K562 (cell line): ENCODE data around the gene PLXNA3. TPM values are rescaled to one million over a fixed set of nuclear protein-coding genes. Genes with fewer than 3 reads are reported as not detected.
A peak's percentile ranks its signal among the peaks of the same experiment; 100 is the strongest.

ENCODE experiments used
- ASH1L ChIP-seq: fragments of 450-650 bp; IDR thresholded peaks from 2 replicates; pipeline ENCODE4 v1.6.1; 2018; ENCODE audit warnings: borderline replicate concordance, mild to moderate bottlenecking, low read depth; ENCODE audit not compliant: partially characterized antibody
- ATF1 ChIP-seq, 2 experiments: fragments of 450-650 bp in 1 of 2; IDR thresholded peaks; 2 replicates each; pipeline ENCODE4 v1.6.1; 2016; ENCODE audit warnings: missing compliant biosample characterization in 1 of 2, missing genetic modification characterization in 1 of 2
- BRD9 ChIP-seq: fragments of 450-650 bp; IDR thresholded peaks from 2 replicates; pipeline ENCODE4 v1.6.1; 2018; ENCODE audit warnings: low read depth; ENCODE audit not compliant: partially characterized antibody
- CHD1 ChIP-seq: fragments of 200-600 bp; sonication (generic); IDR thresholded peaks from one replicate; pipeline ENCODE4 v1.6.1; 2012; ENCODE audit warnings: mild to moderate bottlenecking, moderate library complexity, low read length, inconsistent platforms
- DIDO1 ChIP-seq: fragments of 450-650 bp; IDR thresholded peaks from 2 replicates; pipeline ENCODE4 v1.6.1; 2016; ENCODE audit warnings: low read depth, missing biosample characterization, missing genetic modification characterization
- ETV5 ChIP-seq: sonication (generic); formaldehyde crosslinking; IDR thresholded peaks from 2 replicates; pipeline ENCODE4 v1.4.0; 2020; ENCODE audit warnings: low read depth, mild to moderate bottlenecking, missing genetic modification reagents
- HMGN3 ChIP-seq: IDR thresholded peaks from 2 replicates; pipeline ENCODE4 v1.6.1; 2011; ENCODE audit warnings: borderline replicate concordance, low read depth, mild to moderate bottlenecking, mixed read lengths, low read length; ENCODE audit not compliant: insufficient read length; ENCODE audit errors: extremely low read depth
- IRF2 ChIP-seq: sonication (generic); formaldehyde crosslinking; IDR thresholded peaks from 2 replicates; pipeline ENCODE4 v1.8.1; 2022; ENCODE audit warnings: mild to moderate bottlenecking, missing genetic modification reagents
- LEF1 ChIP-seq: fragments of 450-650 bp; IDR thresholded peaks from 2 replicates; pipeline ENCODE4 v1.6.1; 2016; ENCODE audit warnings: mild to moderate bottlenecking
- MECOM ChIP-seq: fragments of 250-450 bp; sonication (Bioruptor Pico); IDR thresholded peaks from 2 replicates; pipeline ENCODE4 v1.8.0; 2022; ENCODE audit warnings: inconsistent platforms
- POLR2H ChIP-seq: IDR thresholded peaks from 2 replicates; pipeline ENCODE4 v1.6.1; 2016; ENCODE audit warnings: missing genetic modification characterization, low read depth, mild to moderate bottlenecking, control low read depth, missing compliant biosample characterization, moderate library complexity
- TEAD4 ChIP-seq, 2 experiments: sonication (generic) in 1 of 2; formaldehyde crosslinking in 1 of 2; IDR thresholded peaks; 2 replicates each; pipeline versions ENCODE4 v1.6.1 to v1.8.0; 2012 to 2022; ENCODE audit warnings: borderline replicate concordance in 1 of 2, inconsistent platforms in 1 of 2, low read length in 1 of 2, mild to moderate bottlenecking in 1 of 2, missing genetic modification reagents in 1 of 2
- YY1 ChIP-seq, 3 experiments: IDR thresholded peaks; 2 replicates each; pipeline ENCODE4 v1.6.1; 2011; ENCODE audit warnings: low read length in 2 of 3, mild to moderate bottlenecking in 2 of 3, moderate library complexity in 2 of 3, borderline replicate concordance in 1 of 3, control low read depth in 1 of 3, low read depth in 1 of 3; ENCODE audit not compliant: insufficient read depth in 3 of 3, insufficient replicate concordance in 2 of 3, control insufficient read depth in 1 of 3, insufficient read length in 1 of 3; ENCODE audit errors: extremely low read depth in 1 of 3
- ZNF76 ChIP-seq: fragments of 250-450 bp; sonication (Bioruptor Pico); IDR thresholded peaks from 2 replicates; pipeline ENCODE4 v1.4.0; 2020; ENCODE audit warnings: mild to moderate bottlenecking, moderate library complexity, borderline replicate concordance
- ZNF778 ChIP-seq: fragments of 450-650 bp; formaldehyde crosslinking; IDR thresholded peaks from 2 replicates; pipeline ENCODE4 v1.4.0; 2020; ENCODE audit warnings: mild to moderate bottlenecking, moderate library complexity
- polyA plus RNA-seq, 8 experiments: library from polyadenylated mRNA; depleted of rRNA in 4 of 8; stranded (reverse) in 5 of 8; unstranded in 3 of 8; fragments of >200 nt; fragmentation: Nextera tagmentation in 2 of 8; fragmentation: Illumina TruSeq in 1 of 8; extraction: Ambion mirVana in 2 of 8; extraction: Trizol in 1 of 8; gene quantifications; 2 replicates each; pipeline versions ENCODE4 v1.2.1 to v1.2.3, GENCODE V29; 2011 to 2014; ENCODE audit warnings: inconsistent platforms in 1 of 8, missing spikeins in 1 of 8
- total RNA-seq, 7 experiments: library from RNA; depleted of rRNA in 6 of 7; stranded (reverse); fragments of >200 nt in 6 of 7; fragmentation: Illumina TruSeq in 2 of 7; extraction: Trizol in 2 of 7; gene quantifications; 2 replicates each; pipeline versions ENCODE4 v1.2.1 to v1.2.3, GENCODE V29; 2011 to 2021; ENCODE audit warnings: low replicate concordance in 1 of 7
- TF ChIP-seq, protein P1 (sequence below): sonication (generic); formaldehyde crosslinking; IDR thresholded peaks from 2 replicates; pipeline ENCODE4 v1.4.0; 2020; ENCODE audit warnings: mild to moderate bottlenecking, missing genetic modification reagents
- TF ChIP-seq, protein P2 (sequence below): sonication (generic); formaldehyde crosslinking; IDR thresholded peaks from 2 replicates; pipeline ENCODE4 v1.8.0; 2023; ENCODE audit warnings: mild to moderate bottlenecking, missing genetic modification reagents
- TF ChIP-seq, protein P3 (sequence below): fragments of 250-450 bp; sonication (Bioruptor Pico); IDR thresholded peaks from 2 replicates; pipeline ENCODE4 v1.8.0; 2021; ENCODE audit warnings: moderate library complexity, mild to moderate bottlenecking, inconsistent platforms
- TF ChIP-seq, protein P4 (sequence below): fragments of 450-650 bp; conservative IDR thresholded peaks from 2 replicates; pipeline ENCODE4 v1.6.1; 2016; ENCODE audit warnings: missing genetic modification characterization, low read depth, mild to moderate bottlenecking, control low read depth, missing compliant biosample characterization

The PLXNA3 gene
- total and polyA plus RNA-seq, 9 of the 15 experiments (the other 6 are each of a cell fraction or from before 2014, with no cell fraction given), result 0.32 to 47.8 (median 7.5) TPM

DNA sequence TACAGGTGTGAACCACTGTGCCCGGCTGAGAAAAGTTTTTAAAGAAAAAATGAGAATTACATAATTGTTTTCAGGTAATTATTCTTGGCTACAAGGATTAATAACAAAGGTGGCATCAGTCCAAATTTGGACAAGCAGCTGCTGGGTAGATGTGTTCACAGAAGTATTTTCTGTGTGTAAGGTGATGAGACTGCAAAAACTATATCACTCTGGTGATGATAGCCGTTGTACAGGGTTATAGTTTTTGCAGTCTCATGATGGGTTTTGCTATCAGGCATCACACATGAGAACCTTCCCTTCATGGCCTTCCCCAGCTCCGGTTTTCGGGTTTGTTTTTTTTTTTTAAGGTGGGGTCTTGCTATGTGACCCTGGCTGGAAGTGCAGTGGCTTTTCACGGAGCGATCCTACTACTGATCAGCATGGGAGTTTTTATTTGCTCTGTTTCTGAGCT is 37.4 kb downstream of the PLXNA3 start (continued):
- TF ChIP-seq POLR2H (no peak), TEAD4 (IDR thresholded peaks at IDR 0.05; ENCODE audit: low read length) (peak; percentile 77), TEAD4 (CRISPR knock-in tag; IDR thresholded peaks at IDR 0.05; ENCODE audit: borderline replicate concordance) (no peak), YY1 (IDR thresholded peaks at IDR 0.05; ENCODE audit: borderline replicate concordance in 1 of 3, control insufficient read depth in 1 of 3, extremely low read depth in 1 of 3, insufficient read depth in 3 of 3, insufficient read length in 1 of 3, insufficient replicate concordance in 2 of 3, low read depth in 1 of 3, low read length in 2 of 3) (no peak), IRF2 (CRISPR knock-in tag) (no peak), HMGN3 (no peak), CHD1 (no peak), MECOM (0 out of 2 replicates have a peak, but pooled peaks have one; percentile 10), LEF1 (peak; percentile 59; the same call in 1 of the 2 replicates), ATF1 (CRISPR knock-in tag; IDR thresholded peaks at IDR 0.05) (no peak), ATF1 (tag; IDR thresholded peaks at IDR 0.05) (peak; percentile 53), ZNF778 (CRISPR knock-in tag) (no peak), ZNF76 (CRISPR knock-in tag) (no peak), ETV5 (CRISPR knock-in tag) (no peak), BRD9 (no peak), DIDO1 (tag) (no peak), ASH1L (no peak)
- TF ChIP-seq, protein P1, sequence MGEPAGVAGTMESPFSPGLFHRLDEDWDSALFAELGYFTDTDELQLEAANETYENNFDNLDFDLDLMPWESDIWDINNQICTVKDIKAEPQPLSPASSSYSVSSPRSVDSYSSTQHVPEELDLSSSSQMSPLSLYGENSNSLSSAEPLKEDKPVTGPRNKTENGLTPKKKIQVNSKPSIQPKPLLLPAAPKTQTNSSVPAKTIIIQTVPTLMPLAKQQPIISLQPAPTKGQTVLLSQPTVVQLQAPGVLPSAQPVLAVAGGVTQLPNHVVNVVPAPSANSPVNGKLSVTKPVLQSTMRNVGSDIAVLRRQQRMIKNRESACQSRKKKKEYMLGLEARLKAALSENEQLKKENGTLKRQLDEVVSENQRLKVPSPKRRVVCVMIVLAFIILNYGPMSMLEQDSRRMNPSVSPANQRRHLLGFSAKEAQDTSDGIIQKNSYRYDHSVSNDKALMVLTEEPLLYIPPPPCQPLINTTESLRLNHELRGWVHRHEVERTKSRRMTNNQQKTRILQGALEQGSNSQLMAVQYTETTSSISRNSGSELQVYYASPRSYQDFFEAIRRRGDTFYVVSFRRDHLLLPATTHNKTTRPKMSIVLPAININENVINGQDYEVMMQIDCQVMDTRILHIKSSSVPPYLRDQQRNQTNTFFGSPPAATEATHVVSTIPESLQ (CRISPR knock-in tag), result no peak
- TF ChIP-seq, protein P2, sequence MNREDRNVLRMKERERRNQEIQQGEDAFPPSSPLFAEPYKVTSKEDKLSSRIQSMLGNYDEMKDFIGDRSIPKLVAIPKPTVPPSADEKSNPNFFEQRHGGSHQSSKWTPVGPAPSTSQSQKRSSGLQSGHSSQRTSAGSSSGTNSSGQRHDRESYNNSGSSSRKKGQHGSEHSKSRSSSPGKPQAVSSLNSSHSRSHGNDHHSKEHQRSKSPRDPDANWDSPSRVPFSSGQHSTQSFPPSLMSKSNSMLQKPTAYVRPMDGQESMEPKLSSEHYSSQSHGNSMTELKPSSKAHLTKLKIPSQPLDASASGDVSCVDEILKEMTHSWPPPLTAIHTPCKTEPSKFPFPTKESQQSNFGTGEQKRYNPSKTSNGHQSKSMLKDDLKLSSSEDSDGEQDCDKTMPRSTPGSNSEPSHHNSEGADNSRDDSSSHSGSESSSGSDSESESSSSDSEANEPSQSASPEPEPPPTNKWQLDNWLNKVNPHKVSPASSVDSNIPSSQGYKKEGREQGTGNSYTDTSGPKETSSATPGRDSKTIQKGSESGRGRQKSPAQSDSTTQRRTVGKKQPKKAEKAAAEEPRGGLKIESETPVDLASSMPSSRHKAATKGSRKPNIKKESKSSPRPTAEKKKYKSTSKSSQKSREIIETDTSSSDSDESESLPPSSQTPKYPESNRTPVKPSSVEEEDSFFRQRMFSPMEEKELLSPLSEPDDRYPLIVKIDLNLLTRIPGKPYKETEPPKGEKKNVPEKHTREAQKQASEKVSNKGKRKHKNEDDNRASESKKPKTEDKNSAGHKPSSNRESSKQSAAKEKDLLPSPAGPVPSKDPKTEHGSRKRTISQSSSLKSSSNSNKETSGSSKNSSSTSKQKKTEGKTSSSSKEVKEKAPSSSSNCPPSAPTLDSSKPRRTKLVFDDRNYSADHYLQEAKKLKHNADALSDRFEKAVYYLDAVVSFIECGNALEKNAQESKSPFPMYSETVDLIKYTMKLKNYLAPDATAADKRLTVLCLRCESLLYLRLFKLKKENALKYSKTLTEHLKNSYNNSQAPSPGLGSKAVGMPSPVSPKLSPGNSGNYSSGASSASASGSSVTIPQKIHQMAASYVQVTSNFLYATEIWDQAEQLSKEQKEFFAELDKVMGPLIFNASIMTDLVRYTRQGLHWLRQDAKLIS, result no peak
- TF ChIP-seq, protein P3, sequence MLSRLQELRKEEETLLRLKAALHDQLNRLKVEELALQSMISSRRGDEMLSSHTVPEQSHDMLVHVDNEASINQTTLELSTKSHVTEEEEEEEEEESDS (CRISPR knock-in tag), result no peak
- TF ChIP-seq, protein P4, sequence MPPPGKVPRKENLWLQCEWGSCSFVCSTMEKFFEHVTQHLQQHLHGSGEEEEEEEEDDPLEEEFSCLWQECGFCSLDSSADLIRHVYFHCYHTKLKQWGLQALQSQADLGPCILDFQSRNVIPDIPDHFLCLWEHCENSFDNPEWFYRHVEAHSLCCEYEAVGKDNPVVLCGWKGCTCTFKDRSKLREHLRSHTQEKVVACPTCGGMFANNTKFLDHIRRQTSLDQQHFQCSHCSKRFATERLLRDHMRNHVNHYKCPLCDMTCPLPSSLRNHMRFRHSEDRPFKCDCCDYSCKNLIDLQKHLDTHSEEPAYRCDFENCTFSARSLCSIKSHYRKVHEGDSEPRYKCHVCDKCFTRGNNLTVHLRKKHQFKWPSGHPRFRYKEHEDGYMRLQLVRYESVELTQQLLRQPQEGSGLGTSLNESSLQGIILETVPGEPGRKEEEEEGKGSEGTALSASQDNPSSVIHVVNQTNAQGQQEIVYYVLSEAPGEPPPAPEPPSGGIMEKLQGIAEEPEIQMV (tag), result no peak
